HG03558 (cell line): Measurements from ENCODE around the gene MARK4.

ENCODE experiments used
- ATAC-seq: cut with Tn5 transposase; IDR thresholded peaks from one replicate; pipeline ENCODE4 v1.9.1; 2021; ENCODE audit warnings: moderate number of reproducible peaks; ENCODE audit not compliant: unreplicated experiment; ENCODE audit errors: extremely low read depth

Gene MARK4

GRCh38 chr19:45238556-45238955, 12.5 kb upstream of the MARK4 start:
- no peak for ATAC-seq

DNA sequence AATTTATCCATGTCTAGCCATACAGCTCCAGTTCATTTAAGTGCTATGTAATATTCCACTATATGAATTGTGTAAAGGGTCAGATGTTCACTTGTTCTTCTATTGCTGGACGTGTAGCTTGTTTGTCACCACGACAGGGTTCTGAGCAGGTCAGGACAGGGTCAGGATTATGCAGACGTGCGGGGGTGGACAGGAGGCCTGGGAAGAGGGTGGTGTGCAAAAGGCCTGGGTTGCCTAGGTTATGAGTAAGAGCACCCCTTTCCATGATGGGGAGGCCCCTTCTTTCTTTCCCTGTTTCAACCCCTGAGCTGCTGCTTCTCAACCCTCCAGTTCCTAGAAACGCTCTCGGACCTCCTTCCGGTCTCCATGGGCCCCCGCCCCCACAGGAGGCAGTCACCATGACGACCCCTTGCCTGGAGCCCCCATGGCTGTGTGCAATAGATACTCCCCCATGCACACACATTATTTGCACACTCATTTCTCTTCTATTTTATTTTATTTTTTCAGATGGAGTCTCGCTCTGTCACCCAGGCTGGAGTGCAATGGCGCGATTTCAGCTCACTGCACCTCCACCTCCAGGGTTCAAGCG, 7.8 kb upstream of the MARK4 start:
- no peak for ATAC-seq

DNA sequence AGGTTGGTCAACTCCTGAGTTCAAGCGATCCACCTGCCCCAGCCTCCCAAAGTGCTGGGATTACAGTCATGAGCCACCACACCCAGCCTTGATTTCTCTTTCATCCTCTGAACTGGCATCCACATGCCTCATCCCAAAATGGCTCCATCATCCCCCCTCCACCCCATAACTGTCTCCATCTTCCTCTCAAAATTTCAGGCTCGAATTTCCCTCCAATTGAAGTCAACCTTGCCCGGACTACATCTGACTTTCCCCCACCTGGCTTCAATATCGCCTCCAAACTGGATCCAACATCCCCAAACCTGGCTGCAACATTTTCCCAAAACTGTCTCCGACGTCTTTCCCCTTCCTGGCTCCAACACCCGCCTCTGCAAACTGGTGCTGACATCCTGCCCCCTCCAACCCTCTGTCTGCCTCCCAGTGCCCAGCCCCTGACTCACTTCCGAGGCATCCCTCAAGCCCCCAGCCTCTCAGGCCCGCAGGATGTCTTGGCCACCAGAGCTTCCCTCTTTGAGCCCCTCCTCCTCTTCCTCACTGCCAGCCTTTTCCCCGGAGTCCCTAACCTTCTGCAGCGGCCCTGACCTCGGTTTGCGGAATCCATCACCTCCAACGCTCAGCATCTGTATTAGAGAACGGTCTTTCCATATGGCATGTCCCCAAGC, 6.8 kb upstream of the MARK4 start:
- no peak for ATAC-seq

GRCh38 chr19:45245334-45245787, 5.7 kb upstream of the MARK4 start, which contains the start of gene EXOC3L2:
Gene EXOC3L2 (minus strand): TSS chr19:45245407. CDS start chr19:45239045, 6,362 bp downstream.
- ATAC-seq: no peak

DNA sequence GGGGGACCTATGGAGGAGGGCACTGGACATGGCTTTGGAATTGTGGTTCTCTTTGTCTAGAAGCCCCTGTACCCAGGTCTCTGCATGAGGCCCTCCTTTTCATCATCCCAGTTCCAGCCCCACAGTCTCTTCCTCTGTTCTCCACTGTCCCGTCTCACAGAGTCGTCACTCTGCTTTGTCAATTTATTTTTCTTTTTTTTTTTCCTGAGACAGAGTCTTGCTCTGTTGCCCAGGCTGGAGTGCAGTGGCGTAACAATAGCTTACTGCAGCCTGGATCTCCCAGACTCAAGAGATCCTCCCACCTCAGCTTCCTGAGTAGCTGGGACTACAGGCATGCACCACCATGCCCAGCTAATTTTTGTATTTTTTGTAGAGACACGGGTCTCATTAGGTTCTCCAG, 5.2 kb upstream of the MARK4 start:
- ATAC-seq: no peak

GRCh38 chr19:45247136-45247535, 3.9 kb upstream of the MARK4 start:
- ATAC-seq: no peak

DNA sequence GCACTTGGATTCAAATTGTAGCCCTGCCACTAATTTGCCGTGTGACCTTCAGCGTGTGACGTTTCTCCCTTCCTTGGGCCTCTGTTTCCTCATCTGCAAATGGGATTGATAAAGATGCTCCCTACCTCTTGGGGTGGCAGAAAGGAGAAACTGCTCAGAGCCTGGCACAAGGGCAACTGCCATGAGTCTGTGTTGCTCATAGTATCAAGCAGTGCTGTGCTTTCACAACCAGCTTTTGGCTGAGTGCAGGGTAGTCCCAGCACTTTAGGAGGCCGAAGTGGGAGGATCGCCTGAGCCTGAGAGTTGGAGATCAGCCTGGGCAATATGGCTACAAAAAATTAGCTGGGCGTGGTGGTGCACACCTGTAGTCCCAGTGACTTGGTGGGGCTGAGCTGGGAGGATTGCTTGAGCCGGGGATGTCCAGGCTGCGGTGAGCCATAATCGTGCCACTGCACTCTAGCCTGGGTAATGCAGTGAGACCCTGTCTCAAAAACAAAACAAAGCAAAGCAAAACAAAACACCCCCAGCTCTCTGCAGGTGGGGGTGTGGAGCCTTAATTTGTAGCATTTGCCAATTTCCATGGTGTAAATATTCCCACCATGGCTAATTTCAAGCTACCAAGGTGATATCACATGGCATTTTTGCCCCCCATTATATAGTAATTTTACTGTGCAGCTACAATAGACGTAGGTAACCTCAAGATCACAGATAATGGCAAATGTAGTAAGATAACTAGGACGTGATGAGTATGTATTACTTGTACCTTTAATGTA, 1.6 kb upstream of the MARK4 start:
- ATAC-seq: no peak

GRCh38 chr19:45250216-45250831, 747 bp upstream of the MARK4 start:
- no peak for ATAC-seq

- no peak for ATAC-seq
Observed at GRCh38 chr19:45251452-45252354, 632 bp downstream of the MARK4 start.

GRCh38 chr19:45253396-45254027, 2.4 kb downstream of the MARK4 start:
- no peak for ATAC-seq

DNA sequence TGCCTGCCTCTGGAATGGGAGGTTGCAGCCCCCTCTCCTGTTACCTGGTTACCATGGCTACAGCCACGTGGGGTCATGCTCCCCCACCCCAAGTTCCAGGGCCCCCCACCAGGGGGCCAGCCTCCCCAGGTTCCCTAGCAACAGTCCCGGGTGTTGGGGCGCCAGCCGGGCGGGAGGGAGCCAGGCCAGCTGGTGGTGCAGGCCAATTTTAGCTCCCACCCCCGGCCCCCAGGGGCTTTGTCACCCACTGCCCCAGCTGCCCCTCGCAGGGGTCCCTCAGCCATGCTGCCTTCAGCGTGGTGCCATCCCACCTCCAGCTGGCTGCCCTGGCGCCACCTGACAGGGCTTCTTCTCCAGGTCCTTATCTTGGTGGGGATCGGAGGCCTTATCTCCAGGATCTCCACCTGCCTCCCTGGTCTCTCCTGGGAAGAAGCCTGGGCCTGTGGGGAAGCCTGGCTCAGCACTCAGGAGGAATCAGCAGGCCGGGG, 3.0 kb downstream of the MARK4 start:
- no peak for ATAC-seq

DNA sequence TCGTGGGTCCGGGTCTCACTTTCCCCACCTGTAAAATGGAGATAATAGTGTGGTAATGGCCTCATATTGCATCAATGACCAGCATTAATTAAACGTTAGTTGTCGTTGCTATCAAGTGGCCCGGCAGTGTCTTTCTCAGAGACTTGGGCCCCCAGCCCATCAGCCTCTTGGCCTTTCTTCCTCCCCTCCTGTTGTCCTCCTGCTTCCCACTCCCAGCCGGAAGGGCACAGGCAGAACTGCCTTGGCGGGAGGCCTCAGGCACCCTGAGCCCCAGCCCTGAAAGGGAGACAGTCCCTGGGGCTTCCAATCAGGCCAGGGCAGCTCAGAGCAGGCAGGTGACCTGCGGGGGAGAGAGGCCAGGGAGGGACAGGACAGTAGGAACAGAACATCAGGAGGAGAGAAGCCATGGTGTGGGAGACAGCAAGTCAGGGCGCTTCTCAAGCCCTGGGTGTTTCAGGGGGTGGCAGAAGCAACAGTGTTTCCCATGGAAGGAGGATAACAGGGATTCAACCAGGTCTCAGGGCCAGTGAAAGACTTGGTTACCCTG, 4.6 kb downstream of the MARK4 start:
- ATAC-seq: no peak

DNA sequence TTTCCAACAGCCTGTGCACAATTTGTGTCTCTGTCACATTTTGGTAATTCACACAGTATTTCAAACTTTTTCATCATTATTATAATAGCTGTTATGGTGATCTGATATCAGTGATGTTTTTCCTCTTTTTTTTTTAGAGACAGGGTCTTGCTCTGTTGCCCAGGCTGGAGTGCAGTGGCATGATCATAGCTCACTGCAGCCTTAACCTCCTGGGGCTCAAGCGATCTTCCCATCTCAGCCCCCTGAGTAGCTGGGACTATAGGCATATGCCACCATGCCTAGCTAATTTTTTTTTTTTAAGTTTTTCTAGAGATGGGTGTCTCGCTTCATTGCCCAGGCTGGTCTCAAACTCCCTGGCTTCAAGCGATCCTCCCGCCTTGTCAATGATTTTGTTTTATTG, 5.8 kb downstream of the MARK4 start:
- no peak for ATAC-seq

GRCh38 chr19:45258862-45259261, 7.8 kb downstream of the MARK4 start:
- ATAC-seq: no peak

DNA sequence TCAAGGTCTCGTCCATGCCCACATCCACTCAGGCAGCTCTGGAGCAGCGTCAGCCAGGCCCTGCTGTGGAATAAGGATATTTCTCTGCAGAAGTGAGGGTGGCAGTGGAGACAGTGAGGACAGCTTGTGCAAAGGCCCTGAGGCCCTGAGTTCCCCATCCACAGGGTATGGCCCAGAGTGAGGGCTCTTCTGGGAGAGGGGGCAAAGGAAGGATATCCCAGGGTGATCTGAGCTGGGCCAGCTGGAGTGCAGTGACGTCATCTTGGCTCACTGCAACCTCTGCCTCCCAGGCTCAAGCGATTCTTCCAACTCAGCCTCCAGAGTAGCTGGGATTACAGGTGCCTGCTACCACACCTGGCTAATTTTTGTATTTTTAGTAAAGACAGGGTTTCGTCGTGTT, 11.5 kb downstream of the MARK4 start:
- no peak for ATAC-seq

DNA sequence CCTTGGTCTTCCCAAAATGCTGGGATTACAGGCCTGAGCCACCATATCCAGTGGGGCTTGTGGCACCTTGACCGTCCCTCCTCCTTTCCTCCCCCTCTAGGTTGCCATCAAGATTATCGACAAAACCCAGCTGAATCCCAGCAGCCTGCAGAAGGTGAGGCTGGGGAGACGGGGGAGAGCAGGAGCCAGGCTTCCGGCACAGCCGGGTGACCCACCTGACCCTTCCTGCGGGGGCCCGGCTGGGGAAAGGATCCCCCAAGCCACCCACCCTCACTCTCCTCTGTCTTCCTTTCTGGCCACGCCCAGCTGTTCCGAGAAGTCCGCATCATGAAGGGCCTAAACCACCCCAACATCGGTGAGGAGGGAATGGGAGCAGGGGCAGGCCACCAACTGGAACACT, 11.9 kb downstream of the MARK4 start:
- no peak for ATAC-seq

DNA sequence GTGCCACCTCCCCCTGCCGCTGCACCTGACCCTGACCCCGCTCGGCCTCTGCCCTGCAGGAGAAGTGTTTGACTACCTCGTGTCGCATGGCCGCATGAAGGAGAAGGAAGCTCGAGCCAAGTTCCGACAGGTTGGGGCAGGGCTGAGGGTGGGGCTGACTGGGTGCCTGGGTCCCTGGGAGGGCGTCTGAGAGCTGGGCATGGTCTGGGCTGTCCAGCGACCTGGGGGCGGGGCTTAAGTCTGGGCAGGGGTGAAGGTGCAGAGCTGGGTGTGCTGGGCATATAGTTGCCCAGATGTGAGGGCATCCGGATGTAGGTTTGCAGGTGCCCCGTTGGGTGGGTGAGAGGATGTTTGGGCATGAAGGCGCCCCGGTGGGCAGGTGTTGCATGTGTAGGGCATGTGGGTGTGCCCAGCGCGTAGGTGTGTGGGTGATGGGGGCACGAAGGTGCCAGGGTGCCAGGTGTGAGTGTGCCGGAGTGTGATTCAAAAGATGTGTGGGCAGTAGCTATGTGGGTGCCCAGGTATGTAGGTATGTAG, 13.8 kb downstream of the MARK4 start:
- ATAC-seq: no peak

DNA sequence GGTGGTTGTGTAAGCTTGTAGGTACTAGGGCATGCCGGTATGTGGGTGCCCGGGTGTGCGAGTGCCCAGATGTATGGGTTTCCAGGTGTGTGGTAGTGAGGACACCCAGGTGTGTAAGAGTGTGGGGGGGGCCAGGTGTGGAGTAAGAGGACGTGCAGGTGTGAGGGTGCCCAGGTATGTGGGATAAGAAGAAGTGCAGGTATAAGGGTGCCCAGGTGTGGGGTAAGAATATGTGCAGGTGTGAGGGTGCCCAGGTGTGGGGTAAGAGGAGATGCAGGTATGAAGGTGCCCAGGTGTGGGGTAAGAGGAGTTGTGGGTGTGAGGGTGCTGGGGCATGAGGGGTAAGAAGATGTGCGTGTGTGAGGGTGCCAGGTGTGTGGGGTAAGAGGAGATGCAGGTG, 14.3 kb downstream of the MARK4 start:
- ATAC-seq: no peak

GRCh38 chr19:45267296-45267695, 16.2 kb downstream of the MARK4 start:
- ATAC-seq: no peak
